ENCODE measurements around the gene CHERP.

The CHERP gene

GRCh38 chr19:16542910-16543472 is 754 bp upstream of the CHERP start:
- Histone ChIP-seq H3K9me3 (ENCODE audit: low read length) (no peaks in the 10 kb centered on the region), H3K79me2 (ENCODE audit: insufficient read depth, low read length) (peaks cover 53% of the 10 kb centered on the region), H4K20me1 (ENCODE audit: insufficient read depth, low read length) (no peaks in the 10 kb centered on the region), H3K27me3 (ENCODE audit: insufficient read depth, low read length) (no peaks in the 10 kb centered on the region), H3K4me1 (ENCODE audit: insufficient read depth, low read length, severe bottlenecking) (peaks cover 37% of the 10 kb centered on the region), H2AFZ (ENCODE audit: low read length) (no peak overlapping the region), H3K27ac (ENCODE audit: low read depth, low read length, poor library complexity, severe bottlenecking) (peak overlapping the region; percentile 80), H3K36me3 (ENCODE audit: insufficient read depth, low read length) (peaks cover 32% of the 10 kb centered on the region), H3F3A (ENCODE audit: insufficient read depth, low read length) (0 out of 2 replicates have a peak, but pooled peaks cover 6% of the 10 kb centered on the region), H3K4me3 (ENCODE audit: low read depth, low read length, poor library complexity, severe bottlenecking) (peak overlapping the region; percentile 98), H3K4me2 (ENCODE audit: low read length) (peak overlapping the region; percentile 72), H3K9me2 (ENCODE audit: low read depth, low read length) (no peaks in the 10 kb centered on the region), H3K9ac (ENCODE audit: low read length) (peak overlapping the region; percentile 98)
- TF ChIP-seq EZH2 (IDR thresholded peaks at IDR 0.05; ENCODE audit: borderline replicate concordance, low read length) (no peak), CTCF (IDR thresholded peaks at IDR 0.05; ENCODE audit: low read length) (no peak)

GRCh38 chr19:16541526-16542044 is 652 bp downstream of the CHERP start:
- Histone ChIP-seq H4K20me1 (ENCODE audit: insufficient read depth, low read length) (no peaks in the 10 kb centered on the region), H3K36me3 (ENCODE audit: insufficient read depth, low read length) (peaks cover 43% of the 10 kb centered on the region), H3K9me2 (ENCODE audit: low read depth, low read length) (no peaks in the 10 kb centered on the region), H3K4me1 (ENCODE audit: insufficient read depth, low read length, severe bottlenecking) (peaks cover 37% of the 10 kb centered on the region), H3K9me3 (ENCODE audit: low read length) (no peaks in the 10 kb centered on the region), H3F3A (ENCODE audit: insufficient read depth, low read length) (0 out of 2 replicates have a peak, but pooled peaks cover 6% of the 10 kb centered on the region), H2AFZ (ENCODE audit: low read length) (no peak overlapping the region), H3K79me2 (ENCODE audit: insufficient read depth, low read length) (peaks cover 63% of the 10 kb centered on the region), H3K4me3 (ENCODE audit: low read depth, low read length, poor library complexity, severe bottlenecking) (peak overlapping the region; percentile 98), H3K9ac (ENCODE audit: low read length) (peak overlapping the region; percentile 98), H3K27me3 (ENCODE audit: insufficient read depth, low read length) (no peaks in the 10 kb centered on the region), H3K4me2 (ENCODE audit: low read length) (peak overlapping the region; percentile 99), H3K27ac (ENCODE audit: low read depth, low read length, poor library complexity, severe bottlenecking) (peak overlapping the region; percentile 11)
- TF ChIP-seq EZH2 (IDR thresholded peaks at IDR 0.05; ENCODE audit: borderline replicate concordance, low read length) (no peak), CTCF (IDR thresholded peaks at IDR 0.05; ENCODE audit: low read length) (no peak)

DNA sequence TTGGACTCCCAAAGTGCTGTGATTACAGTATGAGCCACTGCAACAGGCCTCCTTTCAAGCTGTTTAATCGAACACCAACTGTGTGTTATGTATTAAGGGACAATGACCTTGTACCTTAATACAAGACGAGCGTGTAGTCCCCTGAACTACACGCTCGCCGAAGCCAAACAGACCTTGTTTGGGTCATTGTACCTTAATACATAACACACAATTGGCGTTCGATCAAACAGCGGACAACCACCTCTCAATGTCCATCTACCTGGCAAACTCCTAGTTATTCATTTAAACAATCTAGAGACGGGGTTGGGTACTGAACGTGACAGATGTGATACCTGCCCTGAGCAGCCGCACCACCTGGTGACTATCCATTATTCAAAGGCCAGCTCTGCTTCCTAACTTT is 1.3 kb downstream of the CHERP start:
- no peaks in the 10 kb centered on the region for H3K9me3 ChIP-seq (ENCODE audit: low read length)
- peaks cover 37% of the 10 kb centered on the region for H3K4me1 ChIP-seq (ENCODE audit: insufficient read depth, low read length, severe bottlenecking)
- H3K9me2 ChIP-seq (ENCODE audit: low read depth, low read length): no peaks in the 10 kb centered on the region
- 0 out of 2 replicates have a peak, but pooled peaks cover 6% of the 10 kb centered on the region for H3F3A ChIP-seq (ENCODE audit: insufficient read depth, low read length)
- H3K4me2 ChIP-seq (ENCODE audit: low read length): peak overlapping the region; percentile 99
- H3K27ac ChIP-seq (ENCODE audit: low read depth, low read length, poor library complexity, severe bottlenecking): no peak overlapping the region
- TF ChIP-seq CTCF (IDR thresholded peaks at IDR 0.05; ENCODE audit: low read length): no peak
- no peak for TF ChIP-seq EZH2 (IDR thresholded peaks at IDR 0.05; ENCODE audit: borderline replicate concordance, low read length)
- H3K4me3 ChIP-seq (ENCODE audit: low read depth, low read length, poor library complexity, severe bottlenecking): peak overlapping the region; percentile 98
- peaks cover 68% of the 10 kb centered on the region for H3K79me2 ChIP-seq (ENCODE audit: insufficient read depth, low read length)
- H3K9ac ChIP-seq (ENCODE audit: low read length): peak overlapping the region; percentile 98
- no peak overlapping the region for H2AFZ ChIP-seq (ENCODE audit: low read length)
- H4K20me1 ChIP-seq (ENCODE audit: insufficient read depth, low read length): no peaks in the 10 kb centered on the region
- H3K27me3 ChIP-seq (ENCODE audit: insufficient read depth, low read length): no peaks in the 10 kb centered on the region
- H3K36me3 ChIP-seq (ENCODE audit: insufficient read depth, low read length): peaks cover 50% of the 10 kb centered on the region
